GM19372 (cell line): ENCODE measurements around the gene WARS2.

Source experiments
- ATAC-seq: cut with Tn5 transposase; IDR thresholded peaks from one replicate; pipeline ENCODE4 v1.9.1; 2021; ENCODE audit warnings: mild to moderate bottlenecking, low read depth, moderate library complexity; ENCODE audit not compliant: unreplicated experiment

The WARS2 gene

GRCh38 chr1:118986555-118987467 is 153.6 kb downstream of the WARS2 start:
- no peak for ATAC-seq

GRCh38 chr1:118985640-118986554 is 154.6 kb downstream of the WARS2 start:
- no peak for ATAC-seq

GRCh38 chr1:118984722-118985639 is 155.5 kb downstream of the WARS2 start:
- ATAC-seq, result no peak

- ATAC-seq, result no peak
Measured at GRCh38 chr1:118984086-118984721, 156.2 kb downstream of the WARS2 start.

- ATAC-seq, result no peak
Measured at GRCh38 chr1:118983558-118984041, 156.9 kb downstream of the WARS2 start.

- no peak for ATAC-seq
Measured at GRCh38 chr1:118982821-118983557, 157.5 kb downstream of the WARS2 start.

GRCh38 chr1:118982266-118982665 is 158.2 kb downstream of the WARS2 start:
- no peak for ATAC-seq

- ATAC-seq, result no peak
Measured at GRCh38 chr1:118981436-118981835, 159.0 kb downstream of the WARS2 start.
